ENCODE results near the gene UAP1L1.
A peak's percentile ranks its signal among the peaks of the same experiment; 100 is the strongest.

UAP1L1 gene

GRCh38 chr9:137071282-137071681 lies 6.0 kb upstream of the UAP1L1 start:
- H3K4me3 ChIP-seq (ENCODE audit: low read length): no peak overlapping the region
- no peak for DNase-seq (ENCODE audit: low read depth)
- TF ChIP-seq CTCF (IDR thresholded peaks at IDR 0.05; ENCODE audit: insufficient read depth, low read depth, low read length, missing control alignments): no peak

GRCh38 chr9:137073992-137074399 lies 3.3 kb upstream of the UAP1L1 start:
- DNase-seq (ENCODE audit: low read depth): no peak

GRCh38 chr9:137074657-137075274 lies 2.6 kb upstream of the UAP1L1 start:
- H3K4me3 ChIP-seq (ENCODE audit: low read length): no peak overlapping the region
- DNase-seq (ENCODE audit: low read depth): no peak
- no peak for TF ChIP-seq CTCF (IDR thresholded peaks at IDR 0.05; ENCODE audit: insufficient read depth, low read depth, low read length, missing control alignments)

More at GRCh38 chr9:137073992-137074399, 3.3 kb upstream of the UAP1L1 start:
- TF ChIP-seq CTCF (IDR thresholded peaks at IDR 0.05; ENCODE audit: insufficient read depth, low read depth, low read length, missing control alignments): no peak
- no peak overlapping the region for H3K4me3 ChIP-seq (ENCODE audit: low read length)

GRCh38 chr9:137075275-137075775 lies 2.0 kb upstream of the UAP1L1 start:
- H3K4me3 ChIP-seq (ENCODE audit: low read length): no peak overlapping the region
- TF ChIP-seq CTCF (IDR thresholded peaks at IDR 0.05; ENCODE audit: insufficient read depth, low read depth, low read length, missing control alignments): no peak
- peak; percentile 51 for DNase-seq (ENCODE audit: low read depth)

GRCh38 chr9:137076636-137077009 lies 694 bp upstream of the UAP1L1 start:
- no peak for TF ChIP-seq CTCF (IDR thresholded peaks at IDR 0.05; ENCODE audit: insufficient read depth, low read depth, low read length, missing control alignments)
- DNase-seq (ENCODE audit: low read depth): no peak
- no peak overlapping the region for H3K4me3 ChIP-seq (ENCODE audit: low read length)

GRCh38 chr9:137077758-137078693 lies 709 bp downstream of the UAP1L1 start:
- DNase-seq (ENCODE audit: low read depth): no peak
- H3K4me3 ChIP-seq (ENCODE audit: low read length): peak overlapping the region; percentile 40
- no peak for TF ChIP-seq CTCF (IDR thresholded peaks at IDR 0.05; ENCODE audit: insufficient read depth, low read depth, low read length, missing control alignments)

All from epithelial cell of esophagus (primary cell).